Heart left ventricle (tissue), 16 donors: Measurements from ENCODE around the gene MED10. TPM values are rescaled to one million over a fixed set of nuclear protein-coding genes. Genes with fewer than 3 reads are reported as not detected.

Experiments
- ATAC-seq, 4 donors: fragments of 200-7000 bp; cut with Tn5 transposase; one replicate each; pipeline ENCODE4 v1.9.1; 2020 to 2022; ENCODE audit warnings: moderate library complexity in 4 of 4, mild to moderate bottlenecking in 3 of 4, moderate number of reproducible peaks in 1 of 4
- DNase-seq, 5 donors: peaks; one replicate each; pipeline ENCODE4 v3.0.0-alpha.2; 2020
- H3K27ac ChIP-seq, 12 donors: fragments of 200-600 bp; sonication (generic) in 4 of 12; one replicate each; pipeline versions ENCODE4 v1.5.0 to v1.8.0; 2016 to 2022; ENCODE audit warnings: mild to moderate bottlenecking in 2 of 12
- H3K27me3 ChIP-seq, 9 donors: fragments of 200-600 bp; sonication (generic) in 2 of 9; one replicate each; pipeline versions ENCODE4 v1.5.1 to v1.8.0; 2016 to 2022; ENCODE audit warnings: mild to moderate bottlenecking in 3 of 9
- H3K36me3 ChIP-seq, 9 donors: fragments of 200-600 bp; sonication (generic) in 2 of 9; one replicate each; pipeline versions ENCODE4 v1.5.0 to v1.8.0; 2018 to 2022; ENCODE audit warnings: mild to moderate bottlenecking in 2 of 9
- H3K4me1 ChIP-seq, 12 donors: fragments of 200-600 bp; sonication (generic) in 4 of 12; one replicate each; pipeline versions ENCODE4 v1.5.0 to v1.8.0; 2016 to 2022; ENCODE audit warnings: mild to moderate bottlenecking in 3 of 12
- H3K4me3 ChIP-seq, 12 donors: fragments of 200-600 bp; sonication (generic) in 4 of 12; one replicate each; pipeline versions ENCODE4 v1.5.0 to v1.8.0; 2017 to 2022; ENCODE audit warnings: mild to moderate bottlenecking in 9 of 12, moderate library complexity in 4 of 12
- H3K9me3 ChIP-seq, 12 donors: fragments of 200-600 bp; sonication (generic) in 4 of 12; one replicate each; pipeline versions ENCODE4 v1.5.0 to v1.8.0; 2016 to 2022; ENCODE audit warnings: mild to moderate bottlenecking in 1 of 12
- POLR2A ChIP-seq, 2 donors: fragments of 450-650 bp; IDR thresholded peaks; one replicate each; pipeline ENCODE4 v1.6.1; 2017; ENCODE audit warnings: antibody characterized with exemption in 2 of 2, mild to moderate bottlenecking in 2 of 2, moderate library complexity in 2 of 2
- WGBS, 4 donors: extraction: QIAGEN DNeasy Blood & Tissue Kit in 2 of 4; methylation state at CpG; one replicate each; pipeline versions ENCODE4 v1.1.5 to v1.1.7; 2013 to 2018; 5-methylcytosine and 5-hydroxymethylcytosine counted together
- intact Hi-C, 10 donors: fragments of 100-400 bp; cut with DNase I; formaldehyde crosslinking; loops; one replicate each; pipeline versions ENCODE4 v1.11.1 to v1.14.2; 2022
- polyA plus RNA-seq, 2 donors: library from polyadenylated mRNA; stranded (reverse); fragments of 200-250 nt; gene quantifications; one replicate each; pipeline ENCODE4 v1.2.3, GENCODE V29; 2013
- total RNA-seq, 9 donors: library from RNA; depleted of rRNA in 2 of 9; stranded (reverse); fragments of >200 nt in 2 of 9; fragmentation: NEBNext Ultra II Directional in 3 of 9; extraction: Animal tissue kit (Norgen Biotek cat#: 25700) in 3 of 9; gene quantifications; one replicate each; pipeline versions ENCODE4 v1.1.0 to v1.2.4, GENCODE V29; 2016 to 2023
- TF ChIP-seq, protein P1 (sequence below), 12 donors: fragments of 200-600 bp; sonication (generic) in 4 of 12; IDR thresholded peaks; one replicate each; pipeline versions ENCODE4 v1.5.0 to v1.8.0; 2018 to 2022; ENCODE audit warnings: antibody characterized with exemption in 12 of 12, mild to moderate bottlenecking in 5 of 12
- donor health status: ischemic (EF 13 %, LVEDD 7.1; RV severe dilation, severe dysfunction).
- donor health status: healthy with polysubstance abuse.
- donor health status: DM: no; HTN: yes; CAD: no.
- donor health status: DM: no; HTN: no; CAD: no.
- donor health status: ischemic (EF 25% LVEDD 6.9; RV normal size, moderate dysfunction).
- donor health status: ischemic (EF 25% LVEDD 5.7; RV mildly dilated, moderate dysfunction).
- donor health status: healthy.
- donor health status: DM: yes; HTN: yes; CAD: no.
- donor health status: ischemic (EF 35%, LVEDD 5.7; RV mildly dilated, moderate dysfunction).
- donor health status: nonischemic (EF 11% LVEDD 7.7; RV severe dilation, severe dysfunction).
- donor health status: DM: yes; HTN: yes; CAD: no.
- donor health status: PGD.
- donor health status: ischemic (EF 29% LVEDD 5.4; RV normal size, mild dysfunction).
- donor health status: nonischemic (EF 23%, LVEDD 6.1; RV moderate dilation, normal function).

MED10 gene
- total and polyA plus RNA-seq, 11 donors, result 13.2 to 51.9 (median 23.9) TPM

DNA sequence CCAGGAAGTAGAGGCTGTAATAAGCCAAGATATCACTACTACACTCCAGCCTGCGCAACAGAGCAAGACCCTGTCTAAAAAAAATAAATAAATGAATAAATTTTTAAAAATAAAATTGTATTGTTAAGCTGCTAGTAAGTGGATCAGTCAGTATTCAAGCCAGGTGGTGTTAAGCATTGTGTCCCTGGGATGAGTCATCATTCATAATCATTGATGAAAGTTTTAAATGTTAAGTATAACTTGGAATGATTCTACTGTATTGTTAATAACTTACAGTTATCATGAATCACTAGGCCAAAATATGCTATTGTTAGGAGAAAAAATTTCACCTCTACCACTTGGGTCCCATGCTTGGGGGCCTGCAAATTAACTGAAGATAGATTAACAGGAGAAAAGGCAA, 38.2 kb downstream of the MED10 start:
- TF ChIP-seq, protein P1, sequence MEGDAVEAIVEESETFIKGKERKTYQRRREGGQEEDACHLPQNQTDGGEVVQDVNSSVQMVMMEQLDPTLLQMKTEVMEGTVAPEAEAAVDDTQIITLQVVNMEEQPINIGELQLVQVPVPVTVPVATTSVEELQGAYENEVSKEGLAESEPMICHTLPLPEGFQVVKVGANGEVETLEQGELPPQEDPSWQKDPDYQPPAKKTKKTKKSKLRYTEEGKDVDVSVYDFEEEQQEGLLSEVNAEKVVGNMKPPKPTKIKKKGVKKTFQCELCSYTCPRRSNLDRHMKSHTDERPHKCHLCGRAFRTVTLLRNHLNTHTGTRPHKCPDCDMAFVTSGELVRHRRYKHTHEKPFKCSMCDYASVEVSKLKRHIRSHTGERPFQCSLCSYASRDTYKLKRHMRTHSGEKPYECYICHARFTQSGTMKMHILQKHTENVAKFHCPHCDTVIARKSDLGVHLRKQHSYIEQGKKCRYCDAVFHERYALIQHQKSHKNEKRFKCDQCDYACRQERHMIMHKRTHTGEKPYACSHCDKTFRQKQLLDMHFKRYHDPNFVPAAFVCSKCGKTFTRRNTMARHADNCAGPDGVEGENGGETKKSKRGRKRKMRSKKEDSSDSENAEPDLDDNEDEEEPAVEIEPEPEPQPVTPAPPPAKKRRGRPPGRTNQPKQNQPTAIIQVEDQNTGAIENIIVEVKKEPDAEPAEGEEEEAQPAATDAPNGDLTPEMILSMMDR (IDR thresholded peaks at IDR 0.05), result no peak
- no peak for TF ChIP-seq POLR2A (IDR thresholded peaks at IDR 0.05)
- no peaks in the 10 kb centered on the region for H3K4me1 ChIP-seq
- no peaks in the 10 kb centered on the region for H3K27me3 ChIP-seq
- H3K36me3 ChIP-seq, result no peaks in the 10 kb centered on the region
- no peak overlapping the region for H3K27ac ChIP-seq
- DNase-seq (no peak), ATAC-seq (no peak)
- WGBS, 4 donors, result 89 to 94% (median 92%) methylated on average over 1 of the region's 1 CpG
- intact Hi-C loops, result no loop called here
- no peaks in the 10 kb centered on the region for H3K9me3 ChIP-seq
- no peak overlapping the region for H3K4me3 ChIP-seq

GRCh38 chr5:6338871-6339270, 39.5 kb downstream of the MED10 start:
- TF ChIP-seq POLR2A (IDR thresholded peaks at IDR 0.05), result no peak
- TF ChIP-seq, protein P1 (IDR thresholded peaks at IDR 0.05), result no peak
- peaks cover 0 to 5% (median 0%) of the 10 kb centered on the region in 9 donors for H3K36me3 ChIP-seq
- no peak overlapping the region for H3K4me3 ChIP-seq
- no peak overlapping the region for H3K27ac ChIP-seq
- H3K4me1 ChIP-seq, result no peaks in the 10 kb centered on the region
- H3K27me3 ChIP-seq, result no peaks in the 10 kb centered on the region
- 78 to 95% (median 93%) methylated on average over 4 of the region's 4 CpGs for WGBS, 4 donors
- DNase-seq (no peak), ATAC-seq (no peak)
- intact Hi-C loops, result no loop called here
- no peaks in the 10 kb centered on the region for H3K9me3 ChIP-seq

DNA sequence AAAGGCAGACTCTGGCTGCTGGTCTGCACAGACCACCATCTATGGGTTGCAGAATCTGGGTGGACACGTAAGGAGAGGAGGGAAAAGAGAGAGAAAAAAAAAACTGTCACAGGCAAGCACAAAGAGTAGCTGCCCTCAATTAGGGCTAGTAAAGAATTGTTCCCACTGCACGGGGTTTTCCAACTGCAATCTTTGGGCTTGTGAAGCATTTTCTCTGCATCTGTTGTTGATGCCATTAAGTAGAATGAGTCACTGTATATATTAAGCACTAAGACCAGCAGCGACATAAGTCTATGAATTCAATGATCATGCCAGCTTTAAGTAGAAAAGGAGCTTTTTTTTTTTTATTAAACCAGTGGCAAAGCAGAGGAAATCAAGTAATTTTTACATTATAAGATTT, 40.2 kb downstream of the MED10 start:
- no peaks in the 10 kb centered on the region for H3K27me3 ChIP-seq
- H3K36me3 ChIP-seq, result peaks cover 0 to 8% (median 0%) of the 10 kb centered on the region in 9 donors
- H3K4me1 ChIP-seq, result no peaks in the 10 kb centered on the region
- ATAC-seq (no peak), DNase-seq (no peak)
- intact Hi-C loops, result no loop called here
- no peak overlapping the region for H3K27ac ChIP-seq
- TF ChIP-seq, protein P1 (IDR thresholded peaks at IDR 0.05), result no peak
- TF ChIP-seq POLR2A (IDR thresholded peaks at IDR 0.05), result no peak
- no peaks in the 10 kb centered on the region for H3K9me3 ChIP-seq
- H3K4me3 ChIP-seq, result no peak overlapping the region
- 85 to 89% (median 86%) methylated on average over 3 of the region's 3 CpGs for WGBS, 4 donors

DNA sequence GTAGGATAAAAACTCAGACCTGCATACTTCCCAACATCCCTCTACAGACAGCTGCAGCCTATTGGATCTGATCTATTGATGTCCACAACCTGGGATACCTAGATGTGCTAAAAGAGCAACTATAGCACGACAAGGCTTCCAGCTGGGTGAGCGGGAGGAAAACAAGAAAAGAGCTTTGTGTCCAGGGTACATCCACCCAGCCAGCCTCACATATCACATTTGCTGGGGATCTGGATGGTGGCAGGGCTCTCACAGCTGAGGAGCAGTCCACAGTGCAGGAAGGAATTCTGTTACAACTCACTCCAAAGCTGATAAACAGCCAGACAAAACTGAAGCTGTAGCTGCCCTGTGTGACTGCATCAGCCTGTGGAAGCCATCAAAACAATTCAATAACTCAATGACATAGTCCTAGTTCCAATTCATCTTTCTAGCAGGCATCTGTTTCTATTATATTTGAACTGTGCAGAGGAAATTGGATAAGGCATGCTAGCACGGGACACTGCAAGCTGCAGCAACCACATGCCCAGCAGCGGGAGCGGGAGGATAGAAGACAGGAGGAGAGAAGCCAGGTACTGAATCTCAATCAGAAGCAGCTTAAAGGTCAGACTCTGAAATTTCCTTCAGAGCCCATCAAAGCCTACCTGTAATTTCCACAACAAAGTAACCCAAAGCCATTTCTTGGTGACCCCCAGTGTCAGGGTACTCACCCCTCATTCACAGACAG, 45.0 kb downstream of the MED10 start:
- TF ChIP-seq, protein P1 (IDR thresholded peaks at IDR 0.05), result no peak
- no peak for TF ChIP-seq POLR2A (IDR thresholded peaks at IDR 0.05)
- Histone ChIP-seq H3K27ac (no peak overlapping the region), H3K4me1 (no peaks in the 10 kb centered on the region), H3K27me3 (no peaks in the 10 kb centered on the region), H3K9me3 (peaks cover 0 to 27% (median 8%) of the 10 kb centered on the region in 12 donors), H3K4me3 (no peak overlapping the region), H3K36me3 (peaks cover 0 to 20% (median 0%) of the 10 kb centered on the region in 9 donors)
- ATAC-seq, result no peak
- 77 to 90% (median 86%) methylated on average over 5 of the region's 5 CpGs for WGBS, 4 donors
- no peak for DNase-seq
- intact Hi-C loops, result no loop called here
